WTC11 (cell line): ENCODE measurements around the gene RASSF1. TPM values are rescaled to one million over a fixed set of nuclear protein-coding genes. Genes with fewer than 3 reads are reported as not detected.

Experiments
- ATAC-seq: fragments of 200-7000 bp; cut with Tn5 transposase; 2 replicates; pipeline ENCODE4 v1.10.0; 2021; ENCODE audit warnings: mild to moderate bottlenecking, moderate library complexity
- CTCF ChIA-PET: fragments of 300-600 bp; sonication (Branson Sonifier 250); formaldehyde crosslinking; loops from one replicate; lab custom pipeline; 2021; ENCODE audit warnings: antibody characterized with exemption; lab: Charles Lee
- POLR2A ChIA-PET: fragments of 350-600 bp; sonication (Branson Sonifier 250); formaldehyde crosslinking; loops from one replicate; lab custom pipeline; 2021; ENCODE audit warnings: antibody characterized with exemption; lab: Charles Lee
- DNase-seq: peaks from one replicate; pipeline ENCODE4 v3.0.0; 2021; ENCODE audit warnings: low spot score
- H3K27ac Mint-ChIP-seq: 2 replicates; pipeline ENCODE4 v1.8.0; 2021; ENCODE audit warnings: mixed read lengths
- H3K27me3 Mint-ChIP-seq: 2 replicates; pipeline ENCODE4 v1.8.0; 2021; ENCODE audit warnings: low read depth, mild to moderate bottlenecking, moderate library complexity, mixed read lengths
- H3K36me3 Mint-ChIP-seq: 2 replicates; pipeline ENCODE4 v1.8.0; 2021; ENCODE audit warnings: mixed read lengths
- H3K4me1 Mint-ChIP-seq: 2 replicates; pipeline ENCODE4 v1.8.0; 2022; ENCODE audit warnings: mixed read lengths
- H3K4me3 Mint-ChIP-seq: 2 replicates; pipeline ENCODE4 v1.8.0; 2021; ENCODE audit warnings: mild to moderate bottlenecking, moderate library complexity, mixed read lengths
- H3K9me3 Mint-ChIP-seq: 2 replicates; pipeline ENCODE4 v1.8.0; 2021; ENCODE audit warnings: mixed read lengths
- CREB1 ChIP-seq: sonication (generic); formaldehyde crosslinking; IDR thresholded peaks from 2 replicates; pipeline ENCODE4 v1.8.0; 2023; ENCODE audit warnings: mild to moderate bottlenecking, missing genetic modification reagents
- CREM ChIP-seq: sonication (generic); formaldehyde crosslinking; IDR thresholded peaks from 2 replicates; pipeline ENCODE4 v1.8.1; 2022; ENCODE audit warnings: mild to moderate bottlenecking, missing genetic modification reagents, moderate library complexity
- FOXK1 ChIP-seq: sonication (generic); formaldehyde crosslinking; IDR thresholded peaks from 2 replicates; pipeline ENCODE4 v1.8.0; 2022; ENCODE audit warnings: mild to moderate bottlenecking, moderate library complexity, missing genetic modification reagents
- RORB ChIP-seq: fragments of 250-450 bp; sonication (Bioruptor Pico); IDR thresholded peaks from 2 replicates; pipeline ENCODE4 v1.9.0; 2021; ENCODE audit warnings: mild to moderate bottlenecking
- TCF7 ChIP-seq: sonication (generic); formaldehyde crosslinking; IDR thresholded peaks from 2 replicates; pipeline ENCODE4 v1.8.0; 2022; ENCODE audit warnings: mild to moderate bottlenecking, low read depth, missing genetic modification reagents, moderate library complexity
- ZNF396 ChIP-seq: fragments of 250-450 bp; sonication (Bioruptor Pico); IDR thresholded peaks from 2 replicates; pipeline ENCODE4 v1.8.0; 2021; ENCODE audit warnings: mild to moderate bottlenecking, moderate library complexity, borderline replicate concordance
- ZNF425 ChIP-seq: fragments of 250-450 bp; sonication (Bioruptor Pico); conservative IDR thresholded peaks from 2 replicates; pipeline ENCODE4 v1.9.0; 2021; ENCODE audit warnings: mild to moderate bottlenecking
- total RNA-seq: library from RNA; stranded (reverse); gene quantifications from 3 replicates; pipeline ENCODE4 v1.2.3, GENCODE V29; 2021
- TF ChIP-seq, protein P1 (sequence below): fragments of 250-450 bp; sonication (Bioruptor Pico); IDR thresholded peaks from 2 replicates; pipeline ENCODE4 v1.9.0; 2021; ENCODE audit warnings: mild to moderate bottlenecking, borderline replicate concordance
- TF ChIP-seq, protein P2 (sequence below): fragments of 200-600 bp; IDR thresholded peaks from 2 replicates; pipeline ENCODE4 v1.8.0; 2022; ENCODE audit warnings: antibody characterized with exemption
- TF ChIP-seq, protein P3 (sequence below): fragments of 250-450 bp; sonication (Bioruptor Pico); IDR thresholded peaks from 2 replicates; pipeline ENCODE4 v1.9.0; 2021; ENCODE audit warnings: mild to moderate bottlenecking
- TF ChIP-seq, protein P4 (sequence below): sonication (generic); formaldehyde crosslinking; conservative IDR thresholded peaks from 2 replicates; pipeline ENCODE4 v1.8.1; 2023; ENCODE audit warnings: mild to moderate bottlenecking, low read depth, missing genetic modification reagents, moderate library complexity

Gene RASSF1
- total RNA-seq, 1 experiment from 2014 or later = 14.5 TPM

GRCh38 chr3:50341996-50342650, 1.5 kb upstream of the RASSF1 start (continued):
- TF ChIP-seq, protein P1, sequence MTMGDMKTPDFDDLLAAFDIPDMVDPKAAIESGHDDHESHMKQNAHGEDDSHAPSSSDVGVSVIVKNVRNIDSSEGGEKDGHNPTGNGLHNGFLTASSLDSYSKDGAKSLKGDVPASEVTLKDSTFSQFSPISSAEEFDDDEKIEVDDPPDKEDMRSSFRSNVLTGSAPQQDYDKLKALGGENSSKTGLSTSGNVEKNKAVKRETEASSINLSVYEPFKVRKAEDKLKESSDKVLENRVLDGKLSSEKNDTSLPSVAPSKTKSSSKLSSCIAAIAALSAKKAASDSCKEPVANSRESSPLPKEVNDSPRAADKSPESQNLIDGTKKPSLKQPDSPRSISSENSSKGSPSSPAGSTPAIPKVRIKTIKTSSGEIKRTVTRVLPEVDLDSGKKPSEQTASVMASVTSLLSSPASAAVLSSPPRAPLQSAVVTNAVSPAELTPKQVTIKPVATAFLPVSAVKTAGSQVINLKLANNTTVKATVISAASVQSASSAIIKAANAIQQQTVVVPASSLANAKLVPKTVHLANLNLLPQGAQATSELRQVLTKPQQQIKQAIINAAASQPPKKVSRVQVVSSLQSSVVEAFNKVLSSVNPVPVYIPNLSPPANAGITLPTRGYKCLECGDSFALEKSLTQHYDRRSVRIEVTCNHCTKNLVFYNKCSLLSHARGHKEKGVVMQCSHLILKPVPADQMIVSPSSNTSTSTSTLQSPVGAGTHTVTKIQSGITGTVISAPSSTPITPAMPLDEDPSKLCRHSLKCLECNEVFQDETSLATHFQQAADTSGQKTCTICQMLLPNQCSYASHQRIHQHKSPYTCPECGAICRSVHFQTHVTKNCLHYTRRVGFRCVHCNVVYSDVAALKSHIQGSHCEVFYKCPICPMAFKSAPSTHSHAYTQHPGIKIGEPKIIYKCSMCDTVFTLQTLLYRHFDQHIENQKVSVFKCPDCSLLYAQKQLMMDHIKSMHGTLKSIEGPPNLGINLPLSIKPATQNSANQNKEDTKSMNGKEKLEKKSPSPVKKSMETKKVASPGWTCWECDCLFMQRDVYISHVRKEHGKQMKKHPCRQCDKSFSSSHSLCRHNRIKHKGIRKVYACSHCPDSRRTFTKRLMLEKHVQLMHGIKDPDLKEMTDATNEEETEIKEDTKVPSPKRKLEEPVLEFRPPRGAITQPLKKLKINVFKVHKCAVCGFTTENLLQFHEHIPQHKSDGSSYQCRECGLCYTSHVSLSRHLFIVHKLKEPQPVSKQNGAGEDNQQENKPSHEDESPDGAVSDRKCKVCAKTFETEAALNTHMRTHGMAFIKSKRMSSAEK (CRISPR knock-in tag) = no peak
- TF ChIP-seq TCF7 (CRISPR knock-in tag) = no peak

GRCh38 chr3:50341537-50341936, 901 bp upstream of the RASSF1 start:
- ChIA-PET POLR2A (no interaction called here), CTCF (interaction anchor here (0.7 to 1.9 kb wide), 7 partner anchors 13 to 270 kb away, joined by 4 to 10 read pairs (median 4); partner anchors contain the start of genes CISH, HYAL3, NAA80 and TUSC2)
- no peak overlapping the region for H3K27ac Mint-ChIP-seq
- peaks cover 27% of the 10 kb centered on the region for H3K4me1 Mint-ChIP-seq
- no peaks in the 10 kb centered on the region for H3K36me3 Mint-ChIP-seq
- H3K9me3 Mint-ChIP-seq = no peaks in the 10 kb centered on the region
- peaks cover 85% of the 10 kb centered on the region for H3K27me3 Mint-ChIP-seq
- no peak for ATAC-seq
- no peak for DNase-seq
- TF ChIP-seq, protein P2, sequence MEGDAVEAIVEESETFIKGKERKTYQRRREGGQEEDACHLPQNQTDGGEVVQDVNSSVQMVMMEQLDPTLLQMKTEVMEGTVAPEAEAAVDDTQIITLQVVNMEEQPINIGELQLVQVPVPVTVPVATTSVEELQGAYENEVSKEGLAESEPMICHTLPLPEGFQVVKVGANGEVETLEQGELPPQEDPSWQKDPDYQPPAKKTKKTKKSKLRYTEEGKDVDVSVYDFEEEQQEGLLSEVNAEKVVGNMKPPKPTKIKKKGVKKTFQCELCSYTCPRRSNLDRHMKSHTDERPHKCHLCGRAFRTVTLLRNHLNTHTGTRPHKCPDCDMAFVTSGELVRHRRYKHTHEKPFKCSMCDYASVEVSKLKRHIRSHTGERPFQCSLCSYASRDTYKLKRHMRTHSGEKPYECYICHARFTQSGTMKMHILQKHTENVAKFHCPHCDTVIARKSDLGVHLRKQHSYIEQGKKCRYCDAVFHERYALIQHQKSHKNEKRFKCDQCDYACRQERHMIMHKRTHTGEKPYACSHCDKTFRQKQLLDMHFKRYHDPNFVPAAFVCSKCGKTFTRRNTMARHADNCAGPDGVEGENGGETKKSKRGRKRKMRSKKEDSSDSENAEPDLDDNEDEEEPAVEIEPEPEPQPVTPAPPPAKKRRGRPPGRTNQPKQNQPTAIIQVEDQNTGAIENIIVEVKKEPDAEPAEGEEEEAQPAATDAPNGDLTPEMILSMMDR = no peak
- TF ChIP-seq, protein P3, sequence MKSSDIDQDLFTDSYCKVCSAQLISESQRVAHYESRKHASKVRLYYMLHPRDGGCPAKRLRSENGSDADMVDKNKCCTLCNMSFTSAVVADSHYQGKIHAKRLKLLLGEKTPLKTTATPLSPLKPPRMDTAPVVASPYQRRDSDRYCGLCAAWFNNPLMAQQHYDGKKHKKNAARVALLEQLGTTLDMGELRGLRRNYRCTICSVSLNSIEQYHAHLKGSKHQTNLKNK (CRISPR knock-in tag) = no peak
- TF ChIP-seq FOXK1 (CRISPR knock-in tag) (no peak), CREM (CRISPR knock-in tag) (no peak), CREB1 (CRISPR knock-in tag) (no peak), RORB (CRISPR knock-in tag) (no peak), ZNF396 (CRISPR knock-in tag) (no peak), ZNF425 (CRISPR knock-in tag) (no peak)
- TF ChIP-seq, protein P4, sequence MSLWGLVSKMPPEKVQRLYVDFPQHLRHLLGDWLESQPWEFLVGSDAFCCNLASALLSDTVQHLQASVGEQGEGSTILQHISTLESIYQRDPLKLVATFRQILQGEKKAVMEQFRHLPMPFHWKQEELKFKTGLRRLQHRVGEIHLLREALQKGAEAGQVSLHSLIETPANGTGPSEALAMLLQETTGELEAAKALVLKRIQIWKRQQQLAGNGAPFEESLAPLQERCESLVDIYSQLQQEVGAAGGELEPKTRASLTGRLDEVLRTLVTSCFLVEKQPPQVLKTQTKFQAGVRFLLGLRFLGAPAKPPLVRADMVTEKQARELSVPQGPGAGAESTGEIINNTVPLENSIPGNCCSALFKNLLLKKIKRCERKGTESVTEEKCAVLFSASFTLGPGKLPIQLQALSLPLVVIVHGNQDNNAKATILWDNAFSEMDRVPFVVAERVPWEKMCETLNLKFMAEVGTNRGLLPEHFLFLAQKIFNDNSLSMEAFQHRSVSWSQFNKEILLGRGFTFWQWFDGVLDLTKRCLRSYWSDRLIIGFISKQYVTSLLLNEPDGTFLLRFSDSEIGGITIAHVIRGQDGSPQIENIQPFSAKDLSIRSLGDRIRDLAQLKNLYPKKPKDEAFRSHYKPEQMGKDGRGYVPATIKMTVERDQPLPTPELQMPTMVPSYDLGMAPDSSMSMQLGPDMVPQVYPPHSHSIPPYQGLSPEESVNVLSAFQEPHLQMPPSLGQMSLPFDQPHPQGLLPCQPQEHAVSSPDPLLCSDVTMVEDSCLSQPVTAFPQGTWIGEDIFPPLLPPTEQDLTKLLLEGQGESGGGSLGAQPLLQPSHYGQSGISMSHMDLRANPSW (CRISPR knock-in tag) = no peak
- H3K4me3 Mint-ChIP-seq = peak overlapping the region; percentile 65
